HCT116 (cell line): ENCODE results near the gene UBE2N. TPM values are rescaled to one million over a fixed set of nuclear protein-coding genes. Genes with fewer than 3 reads are reported as not detected.
"Not testable (repeated sequence)": the region's sequence is repeated elsewhere in the genome, so short reads cannot be mapped to it uniquely, and the experiment has no call there.

Source experiments
- ATAC-seq: fragments of 200-7000 bp; cut with Tn5 transposase; 2 replicates; pipeline ENCODE4 v1.9.1; 2020; ENCODE audit warnings: mild to moderate bottlenecking, moderate library complexity
- BruUV-seq: library from RNA; stranded (reverse); fragments of 400-500 nt; replicated peaks from 2 replicates; lab custom pipeline; 2021; lab: Mats Ljungman, UMichigan
- CTCF ChIA-PET: fragments of 300-600 bp; sonication (Branson Sonifier 250); formaldehyde crosslinking; loops from one replicate; lab custom pipeline; 2021; ENCODE audit warnings: antibody characterized with exemption; lab: Charles Lee
- POLR2A ChIA-PET: fragments of 300-600, 350-600 bp; sonication (Branson Sonifier 250); formaldehyde crosslinking; loops from one replicate; lab custom pipeline; 2021; ENCODE audit warnings: antibody characterized with exemption; lab: Charles Lee
- RAD21 ChIA-PET, 2 experiments: fragments of 300-600 bp; sonication (Branson Sonifier 250); formaldehyde crosslinking; loops; one replicate each; lab custom pipeline; 2023; ENCODE audit warnings: low total read pairs in 2 of 2; ENCODE audit not compliant: uncharacterized antibody in 2 of 2, unreplicated experiment in 2 of 2, low non-redundant PET in 1 of 2; lab: Charles Lee
- DNase-seq: peaks from one replicate; pipeline ENCODE4 v3.0.0-alpha.2; 2010; ENCODE audit warnings: low read depth, low spot score
- H2AFZ ChIP-seq: fragments of 200-600 bp; shearing (Covaris generic), sonication (generic); 2 replicates; pipeline ENCODE4 v1.6.1; 2017; ENCODE audit warnings: low read depth, mixed run types, mixed read lengths, antibody characterized with exemption, low read length; ENCODE audit not compliant: poor library complexity, severe bottlenecking
- H3K27ac ChIP-seq: 2 replicates; pipeline ENCODE4 v1.5.1; 2012; ENCODE audit warnings: low read depth, low read length
- H3K27me3 ChIP-seq: fragments of 200-600 bp; sonication (generic); 2 replicates; pipeline ENCODE4 v1.6.1; 2016; ENCODE audit warnings: mixed run types, low read length, mixed read lengths; ENCODE audit not compliant: insufficient read depth
- H3K36me3 ChIP-seq, 2 experiments: fragments of 200-500 bp in 1 of 2; fragments of 200-600 bp in 1 of 2; sonication (Bioruptor generic) in 1 of 2; sonication (generic) in 1 of 2; 2 replicates each; pipeline versions ENCODE4 v1.5.1 to v1.6.1; 2014 to 2016; ENCODE audit warnings: low read length in 2 of 2, inconsistent platforms in 1 of 2, mixed read lengths in 1 of 2, mixed run types in 1 of 2; ENCODE audit not compliant: insufficient read depth in 2 of 2, control insufficient read depth in 1 of 2
- H3K4me1 ChIP-seq, 2 experiments: fragments of 200-600 bp in 1 of 2; sonication (generic) in 1 of 2; 2 replicates each; pipeline versions ENCODE4 v1.5.1 to v1.6.1; 2012 to 2017; ENCODE audit warnings: low read length in 2 of 2, inconsistent platforms in 1 of 2, mild to moderate bottlenecking in 1 of 2, mixed read lengths in 1 of 2, mixed run types in 1 of 2, moderate library complexity in 1 of 2; ENCODE audit not compliant: insufficient read depth in 2 of 2, control insufficient read depth in 1 of 2
- H3K4me2 ChIP-seq: fragments of 200-600 bp; sonication (generic); 2 replicates; pipeline ENCODE4 v1.6.1; 2017; ENCODE audit warnings: mixed run types, low read length, mixed read lengths
- H3K4me3 ChIP-seq, 2 experiments: fragments of 200-600 bp in 1 of 2; sonication (generic) in 1 of 2; replicated peaks in 1 of 2; 2 replicates each; pipeline ENCODE4 v1.5.1; 2011 to 2016; ENCODE audit warnings: low read length in 2 of 2, control low read depth in 1 of 2, low read depth in 1 of 2, mild to moderate bottlenecking in 1 of 2, mixed read lengths in 1 of 2, mixed run types in 1 of 2
- H3K79me2 ChIP-seq: fragments of 200-600 bp; sonication (generic); 2 replicates; pipeline ENCODE4 v1.6.1; 2017; ENCODE audit warnings: mild to moderate bottlenecking, mixed run types, low read length, moderate library complexity, mixed read lengths; ENCODE audit not compliant: insufficient read depth
- H3K9ac ChIP-seq: fragments of 200-600 bp; sonication (generic); 2 replicates; pipeline ENCODE4 v1.6.1; 2016; ENCODE audit warnings: low read length, mixed read lengths
- H3K9me2 ChIP-seq: fragments of 200-600 bp; sonication (generic), shearing (Covaris generic); 2 replicates; pipeline ENCODE4 v1.6.1; 2017; ENCODE audit warnings: mixed run types, mild to moderate bottlenecking, moderate library complexity; ENCODE audit not compliant: insufficient read depth
- H3K9me3 ChIP-seq, 2 experiments: fragments of 200-500 bp in 1 of 2; fragments of 200-600 bp in 1 of 2; sonication (Bioruptor generic) in 1 of 2; sonication (generic) in 1 of 2; 2 replicates each; pipeline ENCODE4 v1.6.1; 2014 to 2017; ENCODE audit warnings: low read length in 2 of 2, mixed read lengths in 2 of 2, inconsistent platforms in 1 of 2, low read depth in 1 of 2, mild to moderate bottlenecking in 1 of 2, mixed run types in 1 of 2, moderate library complexity in 1 of 2; ENCODE audit not compliant: control insufficient read depth in 1 of 2, insufficient read depth in 1 of 2
- H4K20me1 ChIP-seq: fragments of 200-600 bp; sonication (generic), shearing (Covaris generic); 2 replicates; pipeline ENCODE4 v1.6.1; 2017; ENCODE audit warnings: mixed run types, mild to moderate bottlenecking, moderate library complexity; ENCODE audit not compliant: insufficient read depth
- intact Hi-C: fragments of 100-400 bp; cut with micrococcal nuclease; formaldehyde crosslinking; loops from 2 replicates; pipeline ENCODE4 v1.10.0; 2022
- total RNA-seq: library from RNA; stranded (reverse); gene quantifications from one replicate; pipeline ENCODE4 v1.2.1, GENCODE V29; 2021; ENCODE audit not compliant: unreplicated experiment

UBE2N gene
- total RNA-seq, 1 experiment from 2014 or later = 140 TPM

DNA sequence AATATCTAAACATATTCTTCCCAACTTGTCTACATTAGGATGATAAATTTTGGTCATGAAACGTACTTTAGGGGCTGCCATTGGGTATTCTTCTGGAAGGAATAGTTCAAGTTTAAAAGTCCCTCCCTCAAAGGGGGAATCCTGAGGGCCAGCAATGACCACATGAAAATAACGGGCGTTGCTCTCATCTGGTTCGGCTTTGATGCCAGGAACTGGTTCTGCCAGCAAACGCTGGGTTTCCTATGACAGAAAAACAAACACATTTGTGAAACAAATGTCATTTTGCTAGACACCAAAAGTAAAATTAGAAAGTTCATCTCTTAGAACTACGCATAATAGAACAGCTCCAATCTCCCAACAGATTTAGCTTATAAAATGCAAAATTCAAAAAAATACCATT is 30.7 kb downstream of the UBE2N start:
- H3K4me3 ChIP-seq, H3K4me1 ChIP-seq, POLR2A ChIA-PET, BruUV-seq, H2AFZ ChIP-seq, intact Hi-C loops, H3K27me3 ChIP-seq, H3K4me2 ChIP-seq, H3K9me2 ChIP-seq, DNase-seq, ATAC-seq, H3K9me3 ChIP-seq, H3K27ac ChIP-seq, RAD21 ChIA-PET, H3K9ac ChIP-seq: not testable (repeated sequence)
- H3K36me3 ChIP-seq = peaks cover 15 to 17% of the 10 kb centered on the region in 2 experiments; a peak in 3 of 4 replicates
- CTCF ChIA-PET = interaction anchor here (1.0 to 1.3 kb wide), 2 partner anchors 9 to 691 kb away, joined by 5 to 6 read pairs; no protein-coding TSS in a partner anchor
- H3K79me2 ChIP-seq = peaks cover 71% of the 10 kb centered on the region
- peaks cover 21% of the 10 kb centered on the region; the same call in 1 of the 2 replicates for H4K20me1 ChIP-seq

DNA sequence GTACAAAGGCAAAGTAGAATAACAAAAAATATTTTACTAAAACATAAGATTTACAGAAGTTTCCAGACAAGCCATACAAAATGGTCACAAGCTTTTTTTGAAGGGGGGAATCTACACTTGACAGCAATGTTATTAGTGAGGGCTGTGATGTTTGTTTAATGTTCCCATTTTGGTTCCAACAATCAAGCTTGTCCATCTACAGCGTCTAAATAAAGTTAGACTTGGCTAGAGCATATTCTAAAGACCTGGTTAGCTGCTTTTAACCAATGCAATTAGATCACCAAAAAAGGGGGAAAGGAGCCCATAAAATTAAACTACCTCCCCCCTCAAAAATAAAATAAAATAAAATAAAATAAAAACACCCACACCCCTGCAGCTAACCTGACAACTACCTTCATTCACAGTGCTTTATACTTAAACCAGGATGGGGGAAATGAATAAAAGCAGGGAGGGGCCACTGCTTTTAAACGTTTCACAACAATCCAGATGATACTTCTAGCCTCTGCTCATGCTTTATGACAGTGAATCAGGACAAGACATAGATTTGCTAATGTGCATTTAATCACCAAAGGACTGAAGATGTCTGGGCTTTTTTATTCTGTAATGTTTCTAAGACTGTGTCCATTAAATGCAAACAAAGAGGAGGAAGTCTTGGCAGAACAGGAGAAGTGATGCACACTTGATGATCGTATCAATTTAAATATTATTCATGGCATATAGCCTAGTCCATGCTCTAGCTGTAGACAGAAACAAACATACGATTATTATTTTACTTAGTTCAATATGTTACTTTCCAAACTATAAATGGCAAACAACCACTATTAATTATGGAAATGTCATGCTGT is 32.2 kb downstream of the UBE2N start:
- H4K20me1 ChIP-seq, H2AFZ ChIP-seq, H3K4me1 ChIP-seq, POLR2A ChIA-PET, H3K4me3 ChIP-seq, H3K9me2 ChIP-seq, RAD21 ChIA-PET, H3K9ac ChIP-seq, DNase-seq, ATAC-seq, CTCF ChIA-PET, intact Hi-C loops, H3K27ac ChIP-seq, H3K9me3 ChIP-seq, H3K4me2 ChIP-seq, H3K27me3 ChIP-seq: not testable (repeated sequence)
- H3K36me3 ChIP-seq = peaks cover 15 to 17% of the 10 kb centered on the region in 2 experiments; a peak in 3 of 4 replicates
- peaks cover 56% of the 10 kb centered on the region for H3K79me2 ChIP-seq
- BruUV-seq = TSS peak; percentile 49
